Keratinocyte (primary cell): Measurements from ENCODE around the gene COMT. TPM values are rescaled to one million over a fixed set of nuclear protein-coding genes. Genes with fewer than 3 reads are reported as not detected.

Experiments used
- DNase-seq: peaks from one replicate; pipeline ENCODE4 v3.0.0-alpha.2; 2011; ENCODE audit warnings: low read depth, missing footprints, low spot score
- FAIRE-seq: peaks from 2 replicates; lab custom pipeline; 2011; peaks lifted over from hg19 to GRCh38; lab: Jason Lieb, UNC
- H2AFZ ChIP-seq: 2 replicates; pipeline ENCODE4 v1.6.0; 2012; ENCODE audit warnings: low read length, control low read depth, inconsistent platforms; ENCODE audit not compliant: control insufficient read depth
- H3K27ac ChIP-seq: 2 replicates; pipeline ENCODE4 v1.5.1; 2011; ENCODE audit warnings: low read length; ENCODE audit not compliant: control insufficient read depth, insufficient read depth
- H3K27me3 ChIP-seq: 3 replicates; pipeline ENCODE4 v1.6.0; 2011; ENCODE audit warnings: low read length; ENCODE audit not compliant: control insufficient read depth, insufficient read depth; ENCODE audit errors: extremely low read depth
- H3K36me3 ChIP-seq, 2 experiments: 2 replicates in 1 of 2; 3 replicates in 1 of 2; pipeline ENCODE4 v1.5.1; 2011; ENCODE audit warnings: low read length in 2 of 2, mild to moderate bottlenecking in 1 of 2; ENCODE audit not compliant: control insufficient read depth in 2 of 2, insufficient read depth in 2 of 2; ENCODE audit errors: extremely low read depth in 1 of 2
- H3K4me1 ChIP-seq: 3 replicates; pipeline ENCODE4 v1.5.1; 2011; ENCODE audit warnings: low read length; ENCODE audit not compliant: control insufficient read depth, insufficient read depth; ENCODE audit errors: extremely low read depth
- H3K4me2 ChIP-seq: 3 replicates; pipeline ENCODE4 v1.6.0; 2011; ENCODE audit warnings: low read depth, low read length; ENCODE audit not compliant: control insufficient read depth, insufficient read depth; ENCODE audit errors: extremely low read depth
- H3K4me3 ChIP-seq, 3 experiments: fragments of 200-600 bp in 1 of 3; sonication (generic) in 1 of 3; 2 replicates in 2 of 3; 3 replicates in 1 of 3; pipeline ENCODE4 v1.5.1; 2011 to 2016; ENCODE audit warnings: low read length in 3 of 3, mild to moderate bottlenecking in 3 of 3, control low read depth in 2 of 3, inconsistent platforms in 1 of 3, low read depth in 1 of 3, mixed read lengths in 1 of 3, mixed run types in 1 of 3, moderate library complexity in 1 of 3; ENCODE audit not compliant: control insufficient read depth in 2 of 3, insufficient read depth in 2 of 3; ENCODE audit errors: extremely low read depth in 1 of 3
- H3K79me2 ChIP-seq: 2 replicates; pipeline ENCODE4 v1.6.0; 2012; ENCODE audit warnings: low read length; ENCODE audit not compliant: control insufficient read depth, insufficient read depth
- H3K9ac ChIP-seq: 3 replicates; pipeline ENCODE4 v1.6.0; 2011; ENCODE audit warnings: low read length; ENCODE audit not compliant: control insufficient read depth, insufficient read depth; ENCODE audit errors: extremely low read depth
- H3K9me1 ChIP-seq: 3 replicates; pipeline ENCODE4 v1.6.0; 2011; ENCODE audit warnings: low read length; ENCODE audit not compliant: control insufficient read depth, insufficient read depth; ENCODE audit errors: extremely low read depth
- H3K9me3 ChIP-seq: 2 replicates; pipeline ENCODE4 v1.5.1; 2012; ENCODE audit warnings: low read depth, low read length; ENCODE audit not compliant: control insufficient read depth
- H4K20me1 ChIP-seq: 3 replicates; pipeline ENCODE4 v1.6.0; 2011; ENCODE audit warnings: low read length; ENCODE audit not compliant: control insufficient read depth, insufficient read depth; ENCODE audit errors: extremely low read depth
- EZH2 ChIP-seq: IDR thresholded peaks from one replicate; pipeline ENCODE4 v1.6.1; 2012; ENCODE audit warnings: inconsistent platforms, mild to moderate bottlenecking, low read length, moderate library complexity
- dilution Hi-C: fragments of 300-500 bp; cut with MboI; formaldehyde crosslinking; loops from one replicate; pipeline ENCODE4 v1.7.0; 2020; ENCODE audit warnings: low sequenced_read_pairs; ENCODE audit not compliant: extremely low pct_ligation_motif_present
- polyA plus RNA-seq, 5 experiments: library from polyadenylated mRNA; depleted of rRNA in 3 of 5; stranded (reverse) in 3 of 5; stranded (forward) in 1 of 5; unstranded in 1 of 5; fragments of >200 nt; gene quantifications; 1 replicate in 1 of 5; 2 replicates in 3 of 5; 3 replicates in 1 of 5; pipeline versions ENCODE4 v1.2.1 to v1.2.3, GENCODE V29; 2011 to 2012; ENCODE audit warnings: missing spikeins in 2 of 5, low read depth in 1 of 5, low replicate concordance in 1 of 5
- TF ChIP-seq, protein P1 (sequence below), 3 experiments: IDR thresholded peaks in 1 of 3; conservative IDR thresholded peaks in 1 of 3; optimal IDR thresholded peaks in 1 of 3; 2 replicates in 2 of 3; 3 replicates in 1 of 3; pipeline versions ENCODE3 to v1.5.1; 2011; ENCODE audit warnings: low read length in 3 of 3, mild to moderate bottlenecking in 3 of 3, moderate library complexity in 2 of 3, control low read depth in 1 of 3, inconsistent platforms in 1 of 3; ENCODE audit not compliant: insufficient read depth in 2 of 3; ENCODE audit errors: extremely low read depth in 1 of 3

The COMT gene
- polyA plus RNA-seq, 1 donor (not counting 4 experiments of a cell fraction or from before 2014, with no cell fraction given) = 139 TPM

DNA sequence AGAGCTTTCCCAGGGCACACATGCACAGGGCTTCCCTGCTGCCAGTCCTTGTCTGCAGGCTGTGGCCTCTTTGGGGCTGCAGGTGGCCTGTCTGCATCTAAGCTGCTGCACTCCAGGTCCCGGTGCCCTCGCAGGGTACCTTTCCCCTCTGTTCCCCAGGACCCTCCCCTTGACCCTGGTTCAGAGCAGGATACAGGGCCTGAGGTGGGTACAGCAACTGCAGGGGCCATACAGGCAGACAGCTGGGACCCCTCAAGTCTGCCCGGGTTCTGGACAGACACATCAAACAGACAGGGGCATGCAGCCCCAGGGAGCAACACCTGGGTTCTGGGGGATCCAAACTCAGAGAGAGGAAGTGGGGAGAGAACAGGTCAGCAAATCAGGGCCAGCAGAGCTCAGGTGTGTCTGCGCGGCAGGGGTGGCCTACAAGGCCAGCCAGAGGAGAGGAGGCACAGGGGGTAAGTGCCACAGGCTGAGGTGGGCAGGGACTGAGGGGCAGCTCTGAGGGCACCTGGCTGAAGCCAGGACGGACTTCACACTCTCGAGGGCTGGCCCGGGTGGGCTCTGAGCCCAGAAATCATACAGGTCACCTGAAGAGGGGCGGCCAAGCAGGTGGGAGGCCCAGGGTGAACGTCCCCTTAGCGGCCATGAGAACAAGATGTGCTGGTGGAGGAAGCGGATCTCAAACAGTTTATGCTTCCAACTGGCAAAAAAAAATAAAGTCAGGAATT lies 29.9 kb upstream of the COMT start:
- no peak overlapping the region for H3K4me2 ChIP-seq
- H4K20me1 ChIP-seq = no peaks in the 10 kb centered on the region
- H3K36me3 ChIP-seq = peaks cover 6 to 13% of the 10 kb centered on the region in 2 experiments
- no peak overlapping the region for H3K27ac ChIP-seq
- TF ChIP-seq, protein P1, sequence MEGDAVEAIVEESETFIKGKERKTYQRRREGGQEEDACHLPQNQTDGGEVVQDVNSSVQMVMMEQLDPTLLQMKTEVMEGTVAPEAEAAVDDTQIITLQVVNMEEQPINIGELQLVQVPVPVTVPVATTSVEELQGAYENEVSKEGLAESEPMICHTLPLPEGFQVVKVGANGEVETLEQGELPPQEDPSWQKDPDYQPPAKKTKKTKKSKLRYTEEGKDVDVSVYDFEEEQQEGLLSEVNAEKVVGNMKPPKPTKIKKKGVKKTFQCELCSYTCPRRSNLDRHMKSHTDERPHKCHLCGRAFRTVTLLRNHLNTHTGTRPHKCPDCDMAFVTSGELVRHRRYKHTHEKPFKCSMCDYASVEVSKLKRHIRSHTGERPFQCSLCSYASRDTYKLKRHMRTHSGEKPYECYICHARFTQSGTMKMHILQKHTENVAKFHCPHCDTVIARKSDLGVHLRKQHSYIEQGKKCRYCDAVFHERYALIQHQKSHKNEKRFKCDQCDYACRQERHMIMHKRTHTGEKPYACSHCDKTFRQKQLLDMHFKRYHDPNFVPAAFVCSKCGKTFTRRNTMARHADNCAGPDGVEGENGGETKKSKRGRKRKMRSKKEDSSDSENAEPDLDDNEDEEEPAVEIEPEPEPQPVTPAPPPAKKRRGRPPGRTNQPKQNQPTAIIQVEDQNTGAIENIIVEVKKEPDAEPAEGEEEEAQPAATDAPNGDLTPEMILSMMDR (optimal IDR thresholded peaks at IDR 0.05 in 1 of 3, IDR thresholded peaks at IDR 0.05 in 1 of 3, conservative IDR thresholded peaks at IDR 0.05 in 1 of 3; ENCODE audit: extremely low read depth in 1 of 3, insufficient read depth in 2 of 3, low read length in 3 of 3) = no peak
- TF ChIP-seq EZH2 = no peak
- H3K9me1 ChIP-seq = no peaks in the 10 kb centered on the region
- DNase-seq (no peak), FAIRE-seq (no peak)
- H3K4me3 ChIP-seq = no peak overlapping the region
- no peaks in the 10 kb centered on the region for H3K9me3 ChIP-seq
- H3K79me2 ChIP-seq = no peaks in the 10 kb centered on the region
- no peak overlapping the region for H2AFZ ChIP-seq
- H3K4me1 ChIP-seq = no peaks in the 10 kb centered on the region
- H3K9ac ChIP-seq = no peak overlapping the region
- H3K27me3 ChIP-seq = no peaks in the 10 kb centered on the region
- dilution Hi-C loops = no loop called here

GRCh38 chr22:19912271-19912999 lies 29.1 kb upstream of the COMT start:
- no peaks in the 10 kb centered on the region for H3K79me2 ChIP-seq
- H3K4me3 ChIP-seq = no peak overlapping the region
- DNase-seq = no peak
- no peak overlapping the region for H2AFZ ChIP-seq
- H3K27ac ChIP-seq = no peak overlapping the region
- no peak for FAIRE-seq
- TF ChIP-seq EZH2 = no peak
- TF ChIP-seq, protein P1 (optimal IDR thresholded peaks at IDR 0.05 in 1 of 3, IDR thresholded peaks at IDR 0.05 in 1 of 3, conservative IDR thresholded peaks at IDR 0.05 in 1 of 3; ENCODE audit: extremely low read depth in 1 of 3, insufficient read depth in 2 of 3, low read length in 3 of 3) = no peak
- no peak overlapping the region for H3K4me2 ChIP-seq
- peaks cover 6 to 17% of the 10 kb centered on the region in 2 experiments for H3K36me3 ChIP-seq
- no peaks in the 10 kb centered on the region for H3K27me3 ChIP-seq
- H3K9me3 ChIP-seq = no peaks in the 10 kb centered on the region
- H3K4me1 ChIP-seq = no peaks in the 10 kb centered on the region
- dilution Hi-C loops = no loop called here
- no peaks in the 10 kb centered on the region for H4K20me1 ChIP-seq
- H3K9ac ChIP-seq = no peak overlapping the region
- no peaks in the 10 kb centered on the region for H3K9me1 ChIP-seq
